DND-41 (cell line): ENCODE measurements around the gene ANKRD55.
"Not testable (repeated sequence)": the region's sequence is repeated elsewhere in the genome, so short reads cannot be mapped to it uniquely, and the experiment has no call there.

Experiments
- ATAC-seq: fragments of 200-7000 bp; cut with Tn5 transposase; 3 replicates; pipeline ENCODE4 v1.9.1; 2021; ENCODE audit warnings: low read depth; ENCODE audit not compliant: insufficient read depth
- DNase-seq: peaks from one replicate; pipeline ENCODE4 v3.0.0-alpha.2; 2020
- H2AFZ ChIP-seq: 2 replicates; pipeline ENCODE4 v1.6.0; 2012; ENCODE audit warnings: low read depth, low read length
- H3K27ac ChIP-seq: 2 replicates; pipeline ENCODE4 v1.5.1; 2012; ENCODE audit warnings: low read length, inconsistent platforms
- H3K27me3 ChIP-seq: fragments of 200-600 bp; sonication (generic); 2 replicates; pipeline ENCODE4 v1.6.0; 2012; ENCODE audit warnings: low read length, mild to moderate bottlenecking, inconsistent platforms; ENCODE audit not compliant: insufficient read depth, poor library complexity
- H3K36me3 ChIP-seq: 2 replicates; pipeline ENCODE4 v1.5.1; 2012; ENCODE audit warnings: low read length, inconsistent platforms; ENCODE audit not compliant: insufficient read depth
- H3K4me1 ChIP-seq: 2 replicates; pipeline ENCODE4 v1.5.1; 2012; ENCODE audit warnings: mild to moderate bottlenecking, low read length; ENCODE audit not compliant: insufficient read depth
- H3K4me2 ChIP-seq: 2 replicates; pipeline ENCODE4 v1.6.0; 2012; ENCODE audit warnings: mild to moderate bottlenecking, moderate library complexity, low read length, inconsistent platforms; ENCODE audit not compliant: insufficient read depth
- H3K4me3 ChIP-seq, 2 experiments: fragments of 200-600 bp in 1 of 2; shearing (Covaris generic) in 1 of 2; 2 replicates each; pipeline ENCODE4 v1.5.1; 2012 to 2016; ENCODE audit warnings: inconsistent platforms in 2 of 2, low read length in 2 of 2, mild to moderate bottlenecking in 2 of 2, low read depth in 1 of 2, moderate library complexity in 1 of 2
- H3K79me2 ChIP-seq: 2 replicates; pipeline ENCODE4 v1.6.0; 2012; ENCODE audit warnings: low read length, inconsistent platforms; ENCODE audit not compliant: insufficient read depth
- H3K9ac ChIP-seq: 2 replicates; pipeline ENCODE4 v1.6.0; 2012; ENCODE audit warnings: low read depth, mild to moderate bottlenecking, inconsistent platforms, low read length, moderate library complexity
- H3K9me3 ChIP-seq: 2 replicates; pipeline ENCODE4 v1.5.1; 2012; ENCODE audit warnings: low read length, moderate library complexity, mild to moderate bottlenecking, inconsistent platforms; ENCODE audit not compliant: insufficient read depth, severe bottlenecking
- H4K20me1 ChIP-seq: 2 replicates; pipeline ENCODE4 v1.6.0; 2012; ENCODE audit warnings: low read length; ENCODE audit not compliant: insufficient read depth
- CTCF ChIP-seq: IDR thresholded peaks from 2 replicates; pipeline ENCODE4 v1.5.1; 2012; ENCODE audit warnings: borderline replicate concordance, low read length, moderate library complexity, mild to moderate bottlenecking; ENCODE audit not compliant: poor library complexity, severe bottlenecking; ENCODE audit errors: extremely low read depth
- EZH2 ChIP-seq: IDR thresholded peaks from 3 replicates; pipeline ENCODE4 v1.6.1; 2012; ENCODE audit warnings: borderline replicate concordance, low read depth, mild to moderate bottlenecking, moderate library complexity, low read length, inconsistent platforms; ENCODE audit not compliant: severe bottlenecking

The ANKRD55 gene

GRCh38 chr5:56126487-56127179 lies 106.5 kb downstream of the ANKRD55 start:
- no peak for ATAC-seq
- Histone ChIP-seq H3K9me3 (no peaks in the 10 kb centered on the region), H2AFZ (no peak overlapping the region), H3K79me2 (no peaks in the 10 kb centered on the region), H3K4me3 (no peak overlapping the region), H3K27me3 (peaks cover 3% of the 10 kb centered on the region), H3K27ac (no peak overlapping the region), H3K36me3 (no peaks in the 10 kb centered on the region), H4K20me1 (no peaks in the 10 kb centered on the region), H3K4me1 (no peaks in the 10 kb centered on the region), H3K9ac (no peak overlapping the region), H3K4me2 (no peak overlapping the region)
- DNase-seq = no peak
- TF ChIP-seq EZH2 = no peak
- TF ChIP-seq CTCF = no peak

- TF ChIP-seq EZH2 (no peak), CTCF (no peak)
- Histone ChIP-seq H4K20me1 (no peaks in the 10 kb centered on the region), H3K79me2 (no peaks in the 10 kb centered on the region), H3K9ac (no peak overlapping the region), H3K36me3 (no peaks in the 10 kb centered on the region), H3K4me1 (no peaks in the 10 kb centered on the region), H3K4me3 (no peak overlapping the region), H3K9me3 (no peaks in the 10 kb centered on the region), H3K27me3 (peaks cover 3% of the 10 kb centered on the region), H3K4me2 (no peak overlapping the region), H3K27ac (no peak overlapping the region), H2AFZ (no peak overlapping the region)
- ATAC-seq (no peak), DNase-seq (no peak)
Measured at GRCh38 chr5:56123531-56124243, 109.4 kb downstream of the ANKRD55 start.

DNA sequence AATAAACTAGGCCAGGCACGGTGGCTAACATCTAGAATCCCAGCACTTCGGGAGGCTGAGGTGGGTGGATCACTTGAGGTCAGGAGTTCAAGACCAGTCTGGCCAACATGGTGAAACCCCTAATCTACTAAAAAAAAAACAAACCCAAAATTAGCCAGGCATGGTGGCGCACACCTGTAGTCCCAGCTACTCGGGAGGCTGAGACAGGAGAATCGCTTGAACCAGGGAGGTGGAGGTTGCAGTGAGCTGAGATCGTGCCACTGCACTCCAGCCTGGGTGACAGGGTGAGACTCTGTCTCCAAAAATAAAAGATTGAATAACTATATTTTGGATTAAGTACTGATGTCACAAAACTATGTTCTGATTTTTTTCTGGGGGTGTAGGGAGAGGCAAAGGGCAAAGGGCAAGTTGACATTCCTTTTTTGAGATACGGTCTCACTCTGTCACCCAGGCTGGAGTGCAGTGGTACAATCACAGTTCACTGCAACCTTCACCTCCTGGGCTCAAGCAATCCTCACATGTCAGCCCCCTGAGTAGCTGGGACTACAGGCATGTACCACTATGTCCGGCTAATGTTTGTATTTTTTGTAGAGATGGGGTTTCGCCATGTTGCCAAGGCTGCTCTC lies 110.7 kb downstream of the ANKRD55 start:
- not testable (repeated sequence) for H3K79me2 ChIP-seq, H3K9ac ChIP-seq, H3K4me3 ChIP-seq, H3K4me1 ChIP-seq, H2AFZ ChIP-seq, H3K36me3 ChIP-seq, H4K20me1 ChIP-seq, H3K4me2 ChIP-seq, H3K9me3 ChIP-seq, H3K27me3 ChIP-seq, H3K27ac ChIP-seq, ATAC-seq, DNase-seq

- ATAC-seq (no peak), DNase-seq (no peak)
- no peak for TF ChIP-seq EZH2
- no peak for TF ChIP-seq CTCF
- Histone ChIP-seq H3K4me2 (no peak overlapping the region), H3K9me3 (no peaks in the 10 kb centered on the region), H3K4me3 (no peak overlapping the region), H2AFZ (no peak overlapping the region), H3K27ac (no peak overlapping the region), H3K79me2 (no peaks in the 10 kb centered on the region), H4K20me1 (no peaks in the 10 kb centered on the region), H3K27me3 (no peaks in the 10 kb centered on the region), H3K36me3 (no peaks in the 10 kb centered on the region), H3K4me1 (no peaks in the 10 kb centered on the region), H3K9ac (no peak overlapping the region)
Measured at GRCh38 chr5:56119050-56119449, 114.1 kb downstream of the ANKRD55 start.
